GM19193 (cell line): ENCODE measurements around the gene CRLF2.

Source experiments
- POLR2A ChIP-seq: IDR thresholded peaks from 4 replicates; pipeline ENCODE4 v1.6.1; 2011; ENCODE audit not compliant: insufficient read depth, insufficient read length; ENCODE audit errors: extremely low read depth

CRLF2 gene

GRCh38 chrX:1144293-1144692 is 68.2 kb downstream of the CRLF2 start:
- no peak for TF ChIP-seq POLR2A
